Prostate gland (tissue), 2 donors: Measurements from ENCODE around the gene COL23A1. TPM values are rescaled to one million over a fixed set of nuclear protein-coding genes. Genes with fewer than 3 reads are reported as not detected.

ENCODE experiments used
- DNase-seq: peaks from one replicate; pipeline ENCODE4 v3.0.0-alpha.2; 2019; ENCODE audit warnings: low spot score
- H3K27ac ChIP-seq, 2 donors: fragments of 200-600 bp; sonication (generic); 2 replicates each; pipeline ENCODE4 v1.5.1; 2017 to 2019
- H3K27me3 ChIP-seq: fragments of 200-600 bp; sonication (generic); replicated peaks from 2 replicates; pipeline ENCODE4 v1.5.1; 2019; ENCODE audit not compliant: insufficient read depth
- H3K36me3 ChIP-seq, 2 donors: fragments of 200-600 bp; sonication (generic); 1 replicate in 1 of 2; 2 replicates in 1 of 2; pipeline versions ENCODE4 v1.5.1 to v1.8.1; 2017 to 2019
- H3K4me1 ChIP-seq: fragments of 200-600 bp; sonication (generic); replicated peaks from 2 replicates; pipeline ENCODE4 v1.5.1; 2019
- H3K4me3 ChIP-seq, 2 donors: fragments of 200-600 bp; sonication (generic); 2 replicates each; pipeline ENCODE4 v1.5.1; 2017 to 2019
- H3K9me3 ChIP-seq: fragments of 200-600 bp; sonication (generic); 2 replicates; pipeline ENCODE4 v1.5.1; 2017
- CTCF ChIP-seq, 4 experiments: fragments of 200-600 bp in 2 of 4; fragments of 450-650 bp in 2 of 4; sonication (generic) in 2 of 4; IDR thresholded peaks; 1 replicate in 3 of 4; 2 replicates in 1 of 4; pipeline ENCODE4 v1.5.1; 2016 to 2019; ENCODE audit warnings: antibody characterized with exemption in 4 of 4, mild to moderate bottlenecking in 2 of 4, moderate library complexity in 2 of 4
- POLR2A ChIP-seq: fragments of 450-650 bp; IDR thresholded peaks from one replicate; pipeline ENCODE4 v1.6.1; 2016; ENCODE audit warnings: antibody characterized with exemption, mild to moderate bottlenecking
- POLR2AphosphoS5 ChIP-seq: sonication (generic); formaldehyde crosslinking; IDR thresholded peaks from one replicate; pipeline ENCODE4 v1.6.1; 2017; ENCODE audit warnings: antibody characterized with exemption
- WGBS: methylation state at CpG from one replicate; pipeline ENCODE4 v1.1.5; 2018; 5-methylcytosine and 5-hydroxymethylcytosine counted together
- intact Hi-C: fragments of 100-400 bp; cut with DNase I; formaldehyde crosslinking; loops from one replicate; pipeline ENCODE4 v1.14.2; 2022
- total RNA-seq, 2 donors: library from RNA; depleted of rRNA; stranded (reverse); fragments of >200 nt; gene quantifications; one replicate each; pipeline ENCODE4 v1.1.0, GENCODE V29; 2016

The COL23A1 gene
- total RNA-seq, 2 donors from 2014 or later = 2.7 to 6.1 TPM

- Histone ChIP-seq H3K4me3 (no peak overlapping the region), H3K36me3 (no peaks in the 10 kb centered on the region), H3K27me3 (no peaks in the 10 kb centered on the region), H3K4me1 (peaks cover 6% of the 10 kb centered on the region), H3K9me3 (no peaks in the 10 kb centered on the region), H3K27ac (peak overlapping the region; percentile 16 to 39)
- intact Hi-C loops = loop anchor here (10.0 kb wide), 1 partner anchor 77 kb away; no protein-coding TSS in a partner anchor
- no peak for TF ChIP-seq POLR2A
- TF ChIP-seq POLR2AphosphoS5 = peak; percentile 34
- no peak for DNase-seq
- WGBS = 40% methylated on average over 19 of the region's 19 CpGs
Observed at GRCh38 chr5:178467568-178468195, 122.5 kb downstream of the COL23A1 start.

GRCh38 chr5:178467205-178467567 lies 123.0 kb downstream of the COL23A1 start:
- peaks cover 6% of the 10 kb centered on the region for H3K4me1 ChIP-seq
- H3K36me3 ChIP-seq = no peaks in the 10 kb centered on the region
- TF ChIP-seq POLR2AphosphoS5 = no peak
- TF ChIP-seq POLR2A = no peak
- TF ChIP-seq CTCF (IDR thresholded peaks at IDR 0.05) = no peak
- intact Hi-C loops = loop anchor here (10.0 kb wide), 1 partner anchor 78 kb away; no protein-coding TSS in a partner anchor
- no peak for DNase-seq
- no peak overlapping the region for H3K4me3 ChIP-seq
- H3K27me3 ChIP-seq = no peaks in the 10 kb centered on the region
- peak overlapping the region in 1 of 2 donors; percentile 39 for H3K27ac ChIP-seq
- WGBS = 57% methylated on average over 7 of the region's 7 CpGs
- H3K9me3 ChIP-seq = no peaks in the 10 kb centered on the region

GRCh38 chr5:178466342-178466741 lies 123.9 kb downstream of the COL23A1 start:
- H3K27me3 ChIP-seq = no peaks in the 10 kb centered on the region
- peaks cover 6% of the 10 kb centered on the region for H3K4me1 ChIP-seq
- intact Hi-C loops = loop anchor here (10.0 kb wide), 1 partner anchor 78 kb away; no protein-coding TSS in a partner anchor
- WGBS = 89% methylated on average over 6 of the region's 6 CpGs
- no peak overlapping the region for H3K4me3 ChIP-seq
- TF ChIP-seq POLR2A (no peak), POLR2AphosphoS5 (no peak), CTCF (IDR thresholded peaks at IDR 0.05) (no peak)
- DNase-seq = no peak
- no peaks in the 10 kb centered on the region for H3K9me3 ChIP-seq
- H3K27ac ChIP-seq = no peak overlapping the region
- H3K36me3 ChIP-seq = no peaks in the 10 kb centered on the region

GRCh38 chr5:178465861-178466288 lies 124.3 kb downstream of the COL23A1 start:
- Histone ChIP-seq H3K4me3 (no peak overlapping the region), H3K27ac (no peak overlapping the region), H3K27me3 (no peaks in the 10 kb centered on the region), H3K9me3 (no peaks in the 10 kb centered on the region), H3K4me1 (peaks cover 6% of the 10 kb centered on the region), H3K36me3 (no peaks in the 10 kb centered on the region)
- TF ChIP-seq POLR2A (no peak), POLR2AphosphoS5 (no peak), CTCF (IDR thresholded peaks at IDR 0.05) (no peak)
- intact Hi-C loops = loop anchor here (10.0 kb wide), 1 partner anchor 79 kb away; no protein-coding TSS in a partner anchor
- WGBS = 96% methylated on average over 16 of the region's 16 CpGs
- no peak for DNase-seq

- Histone ChIP-seq H3K27ac (no peak overlapping the region), H3K27me3 (no peaks in the 10 kb centered on the region), H3K4me1 (peaks cover 6% of the 10 kb centered on the region), H3K9me3 (no peaks in the 10 kb centered on the region), H3K4me3 (no peak overlapping the region), H3K36me3 (no peaks in the 10 kb centered on the region)
- no peak for TF ChIP-seq CTCF (IDR thresholded peaks at IDR 0.05)
- TF ChIP-seq POLR2A = no peak
- TF ChIP-seq POLR2AphosphoS5 = no peak
- intact Hi-C loops = loop anchor here (10.0 kb wide), 1 partner anchor 79 kb away; no protein-coding TSS in a partner anchor
- WGBS = 94% methylated on average over 19 of the region's 19 CpGs
- no peak for DNase-seq
Observed at GRCh38 chr5:178465228-178465860, 124.8 kb downstream of the COL23A1 start.
